ENCODE data around the gene IGSF23.
A peak's percentile ranks its signal among the peaks of the same experiment; 100 is the strongest.

Gene IGSF23

GRCh38 chr19:44641501-44642265, 28.3 kb downstream of the IGSF23 start:
- Mint-ChIP-seq H3K27me3 (peaks cover 2% of the 10 kb centered on the region), H3K4me1 (no peaks in the 10 kb centered on the region), H3K27ac (no peak overlapping the region), H3K9me3 (no peaks in the 10 kb centered on the region), H3K4me3 (no peak overlapping the region), H3K36me3 (no peaks in the 10 kb centered on the region)

GRCh38 chr19:44642377-44642776, 29.0 kb downstream of the IGSF23 start:
- H3K27ac Mint-ChIP-seq, result no peak overlapping the region
- peaks cover 2% of the 10 kb centered on the region for H3K27me3 Mint-ChIP-seq
- no peaks in the 10 kb centered on the region for H3K4me1 Mint-ChIP-seq
- H3K4me3 Mint-ChIP-seq, result peak overlapping the region; percentile 15
- H3K9me3 Mint-ChIP-seq, result no peaks in the 10 kb centered on the region
- no peaks in the 10 kb centered on the region for H3K36me3 Mint-ChIP-seq

- Mint-ChIP-seq H3K27ac (no peak within 1 kb of the TSS), H3K4me3 (peak within 1 kb of the TSS; percentile 82), H3K4me1 (no peaks in the 10 kb centered on the region), H3K9me3 (no peaks in the 10 kb centered on the region), H3K27me3 (peaks cover 2% of the 10 kb centered on the region), H3K36me3 (no peaks in the 10 kb centered on the region)
Observed at GRCh38 chr19:44643605-44644401, 30.4 kb downstream of the IGSF23 start, which contains the start of gene PVR. Gene PVR (plus strand): TSS chr19:44643910. CDS start chr19:44644097, 187 bp downstream.

- Mint-ChIP-seq H3K27ac (no peak overlapping the region), H3K4me1 (no peaks in the 10 kb centered on the region), H3K27me3 (peaks cover 2% of the 10 kb centered on the region), H3K36me3 (no peaks in the 10 kb centered on the region), H3K9me3 (no peaks in the 10 kb centered on the region), H3K4me3 (peak overlapping the region; percentile 80)
Observed at GRCh38 chr19:44644402-44645016, 31.1 kb downstream of the IGSF23 start.

- Mint-ChIP-seq H3K27me3 (peaks cover 2% of the 10 kb centered on the region), H3K4me3 (no peak overlapping the region), H3K9me3 (no peaks in the 10 kb centered on the region), H3K4me1 (no peaks in the 10 kb centered on the region), H3K36me3 (no peaks in the 10 kb centered on the region), H3K27ac (no peak overlapping the region)
Observed at GRCh38 chr19:44645407-44646048, 32.2 kb downstream of the IGSF23 start.

GRCh38 chr19:44646049-44646416, 32.7 kb downstream of the IGSF23 start:
- Mint-ChIP-seq H3K36me3 (no peaks in the 10 kb centered on the region), H3K27ac (no peak overlapping the region), H3K4me1 (no peaks in the 10 kb centered on the region), H3K9me3 (no peaks in the 10 kb centered on the region), H3K4me3 (no peak overlapping the region), H3K27me3 (peaks cover 2% of the 10 kb centered on the region)

GRCh38 chr19:44647144-44647543, 33.8 kb downstream of the IGSF23 start:
- H3K9me3 Mint-ChIP-seq, result no peaks in the 10 kb centered on the region
- peaks cover 2% of the 10 kb centered on the region for H3K27me3 Mint-ChIP-seq
- no peaks in the 10 kb centered on the region for H3K4me1 Mint-ChIP-seq
- H3K4me3 Mint-ChIP-seq, result no peak overlapping the region
- no peaks in the 10 kb centered on the region for H3K36me3 Mint-ChIP-seq
- H3K27ac Mint-ChIP-seq, result no peak overlapping the region

GRCh38 chr19:44648631-44649251, 35.4 kb downstream of the IGSF23 start:
- H3K4me3 Mint-ChIP-seq, result no peak overlapping the region
- H3K27me3 Mint-ChIP-seq, result peaks cover 2% of the 10 kb centered on the region
- H3K36me3 Mint-ChIP-seq, result no peaks in the 10 kb centered on the region
- no peaks in the 10 kb centered on the region for H3K9me3 Mint-ChIP-seq
- no peaks in the 10 kb centered on the region for H3K4me1 Mint-ChIP-seq
- no peak overlapping the region for H3K27ac Mint-ChIP-seq

GRCh38 chr19:44649578-44650145, 36.3 kb downstream of the IGSF23 start:
- H3K27me3 Mint-ChIP-seq, result peaks cover 2% of the 10 kb centered on the region
- H3K27ac Mint-ChIP-seq, result no peak overlapping the region
- H3K4me1 Mint-ChIP-seq, result peaks cover 5% of the 10 kb centered on the region
- no peaks in the 10 kb centered on the region for H3K9me3 Mint-ChIP-seq
- H3K36me3 Mint-ChIP-seq, result peaks cover 2% of the 10 kb centered on the region
- no peak overlapping the region for H3K4me3 Mint-ChIP-seq

GRCh38 chr19:44653343-44653742, 40.0 kb downstream of the IGSF23 start:
- H3K9me3 Mint-ChIP-seq, result no peaks in the 10 kb centered on the region
- no peak overlapping the region for H3K4me3 Mint-ChIP-seq
- no peaks in the 10 kb centered on the region for H3K27me3 Mint-ChIP-seq
- H3K27ac Mint-ChIP-seq, result no peak overlapping the region
- peaks cover 7% of the 10 kb centered on the region for H3K4me1 Mint-ChIP-seq
- H3K36me3 Mint-ChIP-seq, result peaks cover 4% of the 10 kb centered on the region

GRCh38 chr19:44653977-44654774, 40.8 kb downstream of the IGSF23 start:
- no peaks in the 10 kb centered on the region for H3K9me3 Mint-ChIP-seq
- H3K4me1 Mint-ChIP-seq, result peaks cover 7% of the 10 kb centered on the region
- no peak overlapping the region for H3K4me3 Mint-ChIP-seq
- peaks cover 4% of the 10 kb centered on the region for H3K36me3 Mint-ChIP-seq
- no peak overlapping the region for H3K27ac Mint-ChIP-seq
- H3K27me3 Mint-ChIP-seq, result no peaks in the 10 kb centered on the region

GRCh38 chr19:44657211-44657921, 44.0 kb downstream of the IGSF23 start:
- peaks cover 7% of the 10 kb centered on the region for H3K4me1 Mint-ChIP-seq
- H3K27me3 Mint-ChIP-seq, result no peaks in the 10 kb centered on the region
- H3K27ac Mint-ChIP-seq, result no peak overlapping the region
- H3K4me3 Mint-ChIP-seq, result no peak overlapping the region
- H3K9me3 Mint-ChIP-seq, result no peaks in the 10 kb centered on the region
- peaks cover 4% of the 10 kb centered on the region for H3K36me3 Mint-ChIP-seq

GRCh38 chr19:44658069-44658733, 44.8 kb downstream of the IGSF23 start:
- Mint-ChIP-seq H3K36me3 (peaks cover 4% of the 10 kb centered on the region), H3K27ac (no peak overlapping the region), H3K27me3 (no peaks in the 10 kb centered on the region), H3K4me1 (peaks cover 7% of the 10 kb centered on the region), H3K4me3 (no peak overlapping the region), H3K9me3 (no peaks in the 10 kb centered on the region)

Measured in activated naive CD4-positive, alpha-beta T cell treated with anti-CD3 and anti-CD28 coated beads, Interleukin-2, amount 50 U/mL, for 24 hours (primary cell).